K562 (cell line): ENCODE measurements around the gene VWA8. TPM values are rescaled to one million over a fixed set of nuclear protein-coding genes. Genes with fewer than 3 reads are reported as not detected.

Source experiments
- ATAC-seq: fragments of 200-7000 bp; cut with Tn5 transposase; 3 replicates; pipeline ENCODE4 v1.9.1; 2020; ENCODE audit warnings: moderate library complexity
- BruUV-seq: library from RNA; stranded (reverse); fragments of 400-500 nt; replicated peaks from 2 replicates; lab custom pipeline; 2021; lab: Mats Ljungman, UMichigan
- CTCF ChIA-PET: fragments of 300-600 bp; formaldehyde crosslinking; extraction: SDS; loops from one replicate; lab custom pipeline; 2021; ENCODE audit warnings: low intra/inter-chr PET ratio; lab: Yijun Ruan, JAX
- POLR2A ChIA-PET: fragments of 300-600, 350-650 bp; sonication (Branson Sonifier 250); formaldehyde crosslinking; extraction: SDS; loops from one replicate; lab custom pipeline; 2021; ENCODE audit warnings: antibody characterized with exemption, inconsistent platforms; lab: Yijun Ruan, JAX
- DNase-seq, 4 experiments: peaks; one replicate each; pipeline versions ENCODE4 v3.0.0 to v3.0.0-alpha.2; 2011 to 2018; ENCODE audit warnings: low spot score in 3 of 4, mixed read lengths in 3 of 4; ENCODE audit errors: extremely low read depth in 1 of 4
- FAIRE-seq: peaks from 2 replicates; lab custom pipeline; 2011; peaks lifted over from hg19 to GRCh38; lab: Jason Lieb, UNC
- H2AFZ ChIP-seq: 2 replicates; pipeline ENCODE4 v1.6.0; 2011; ENCODE audit warnings: low read depth, low read length, control low read depth, inconsistent platforms
- H3K27ac ChIP-seq: fragments of 200-600 bp; 3 replicates; pipeline ENCODE4 v1.8.0; 2011; ENCODE audit warnings: low read depth, mild to moderate bottlenecking, control low read depth, inconsistent platforms, low read length, moderate library complexity, mixed read lengths; ENCODE audit errors: extremely low read depth
- H3K27me3 ChIP-seq, 2 experiments: fragments of 300-600 bp in 1 of 2; 2 replicates in 1 of 2; 3 replicates in 1 of 2; pipeline versions ENCODE4 v1.6.0 to v1.8.0; 2011; ENCODE audit warnings: inconsistent platforms in 2 of 2, low read length in 2 of 2, mild to moderate bottlenecking in 1 of 2, mixed read lengths in 1 of 2, moderate library complexity in 1 of 2; ENCODE audit not compliant: control insufficient read depth in 2 of 2, insufficient read depth in 2 of 2
- H3K36me3 ChIP-seq: fragments of 300-600 bp; 3 replicates; pipeline ENCODE4 v1.8.0; 2011; ENCODE audit warnings: mild to moderate bottlenecking, low read length, inconsistent platforms; ENCODE audit not compliant: control insufficient read depth, insufficient read depth
- H3K4me1 ChIP-seq, 2 experiments: fragments of 200-600 bp in 1 of 2; replicated peaks in 1 of 2; 2 replicates in 1 of 2; 3 replicates in 1 of 2; pipeline versions ENCODE4 v1.5.1 to v1.8.0; 2011; ENCODE audit warnings: inconsistent platforms in 2 of 2, low read length in 2 of 2, mild to moderate bottlenecking in 1 of 2, mixed read lengths in 1 of 2, moderate library complexity in 1 of 2; ENCODE audit not compliant: control insufficient read depth in 2 of 2, insufficient read depth in 2 of 2
- H3K4me2 ChIP-seq: 2 replicates; pipeline ENCODE4 v1.6.1; 2011; ENCODE audit warnings: low read length, control low read depth, inconsistent platforms, mixed read lengths; ENCODE audit not compliant: insufficient read depth
- H3K4me3 ChIP-seq: fragments of 200-600 bp; sonication (generic), shearing (Covaris generic); 2 replicates; pipeline ENCODE4 v1.5.1; 2016; ENCODE audit warnings: control low read depth, inconsistent platforms
- H3K79me2 ChIP-seq: fragments of 200-600 bp; 3 replicates; pipeline ENCODE4 v1.8.0; 2011; ENCODE audit warnings: low read length, inconsistent platforms; ENCODE audit not compliant: control insufficient read depth, insufficient read depth
- H3K9ac ChIP-seq, 2 experiments: 2 replicates each; pipeline versions ENCODE4 v1.6.0 to v1.6.1; 2011; ENCODE audit warnings: low read depth in 2 of 2, low read length in 2 of 2, control low read depth in 1 of 2, inconsistent platforms in 1 of 2, mild to moderate bottlenecking in 1 of 2, mixed read lengths in 1 of 2; ENCODE audit not compliant: insufficient read depth in 1 of 2
- H3K9me1 ChIP-seq: one replicate; pipeline ENCODE4 v1.6.0; 2011; ENCODE audit warnings: inconsistent platforms, mild to moderate bottlenecking, low read length, moderate library complexity; ENCODE audit not compliant: control insufficient read depth, insufficient read depth
- H3K9me3 ChIP-seq: replicated peaks from 2 replicates; pipeline ENCODE4 v1.5.1; 2011; ENCODE audit warnings: low read depth, low read length, inconsistent platforms; ENCODE audit not compliant: control insufficient read depth, insufficient read depth
- H4K20me1 ChIP-seq: replicated peaks from 2 replicates; pipeline ENCODE4 v1.6.1; 2011; ENCODE audit warnings: low read length, inconsistent platforms, mixed read lengths; ENCODE audit not compliant: control insufficient read depth, insufficient read depth
- GTF2B ChIP-seq: IDR thresholded peaks from 2 replicates; pipeline ENCODE4 v1.6.1; 2011; ENCODE audit not compliant: insufficient read length; ENCODE audit errors: extremely low read depth
- NCOA1 ChIP-seq: fragments of 450-650 bp; IDR thresholded peaks from 2 replicates; pipeline ENCODE4 v1.6.1; 2016; ENCODE audit warnings: low read depth
- NCOR1 ChIP-seq: fragments of 450-650 bp; IDR thresholded peaks from 2 replicates; pipeline ENCODE4 v1.6.1; 2016; ENCODE audit warnings: mild to moderate bottlenecking, moderate library complexity
- REST ChIP-seq, 2 experiments: fragments of 450-650 bp; formaldehyde crosslinking in 1 of 2; IDR thresholded peaks; 2 replicates each; pipeline versions ENCODE4 v1.4.0 to v1.6.1; 2014 to 2020; ENCODE audit warnings: mild to moderate bottlenecking in 2 of 2, borderline replicate concordance in 1 of 2, low read depth in 1 of 2
- TAF9B ChIP-seq: fragments of 450-650 bp; IDR thresholded peaks from 2 replicates; pipeline ENCODE4 v1.6.1; 2018; ENCODE audit warnings: mild to moderate bottlenecking; ENCODE audit not compliant: partially characterized antibody
- WGBS: fragments of 100-300 bp; shearing (Covaris generic); methylation state at CpG from one replicate; pipeline ENCODE4 v1.1.6; 2016; ENCODE audit warnings: low coverage, mixed read lengths; ENCODE audit not compliant: insufficient coverage; ENCODE audit errors: missing lambda C conversion rate; 5-methylcytosine and 5-hydroxymethylcytosine counted together
- in situ Hi-C: fragments of 300-500 bp; cut with MboI; formaldehyde crosslinking; loops from 4 replicates; pipeline ENCODE4 v1.15.0; 2018; ENCODE audit warnings: inconsistent platforms, mixed read lengths
- intact Hi-C: fragments of 100-400 bp; cut with micrococcal nuclease; formaldehyde crosslinking; loops from 2 replicates; pipeline ENCODE4 v1.14.2; 2022
- polyA plus RNA-seq, 8 experiments: library from polyadenylated mRNA; depleted of rRNA in 4 of 8; stranded (reverse) in 5 of 8; unstranded in 3 of 8; fragments of >200 nt; fragmentation: Nextera tagmentation in 2 of 8; fragmentation: Illumina TruSeq in 1 of 8; extraction: Ambion mirVana in 2 of 8; extraction: Trizol in 1 of 8; gene quantifications; 2 replicates each; pipeline versions ENCODE4 v1.2.1 to v1.2.3, GENCODE V29; 2011 to 2014; ENCODE audit warnings: inconsistent platforms in 1 of 8, missing spikeins in 1 of 8
- total RNA-seq, 7 experiments: library from RNA; depleted of rRNA in 6 of 7; stranded (reverse); fragments of >200 nt in 6 of 7; fragmentation: Illumina TruSeq in 2 of 7; extraction: Trizol in 2 of 7; gene quantifications; 2 replicates each; pipeline versions ENCODE4 v1.2.1 to v1.2.3, GENCODE V29; 2011 to 2021; ENCODE audit warnings: low replicate concordance in 1 of 7

VWA8 gene
- total and polyA plus RNA-seq, 9 of the 15 experiments (the other 6 are each of a cell fraction or from before 2014, with no cell fraction given) = 2.1 to 18.5 (median 13.3) TPM

GRCh38 chr13:41641429-41641828, 319.5 kb downstream of the VWA8 start:
- POLR2A ChIA-PET = no interaction called here
- FAIRE-seq (no peak), DNase-seq (no peak), ATAC-seq (no peak)
- no TSS peak for BruUV-seq
- no peak overlapping the region for H2AFZ ChIP-seq
- H3K9me1 ChIP-seq = no peaks in the 10 kb centered on the region
- in situ Hi-C loops (no loop called here), intact Hi-C loops (no loop called here)
- TF ChIP-seq NCOR1 (no peak), NCOA1 (no peak), TAF9B (no peak), REST (IDR thresholded peaks at IDR 0.05; ENCODE audit: borderline replicate concordance) (no peak), REST (CRISPR knock-in tag; IDR thresholded peaks at IDR 0.05; ENCODE audit: low read depth) (no peak), GTF2B (no peak)
- no peaks in the 10 kb centered on the region for H3K27me3 ChIP-seq
- H3K9me3 ChIP-seq = no peaks in the 10 kb centered on the region
- 18% methylated on average over 1 of the region's 1 CpG for WGBS
- CTCF ChIA-PET = no interaction called here
- H3K4me1 ChIP-seq = no peaks in the 10 kb centered on the region
- H3K36me3 ChIP-seq = no peaks in the 10 kb centered on the region
- no peak overlapping the region for H3K4me2 ChIP-seq
- no peak overlapping the region for H3K4me3 ChIP-seq
- no peaks in the 10 kb centered on the region for H3K79me2 ChIP-seq
- no peaks in the 10 kb centered on the region for H4K20me1 ChIP-seq
- no peak overlapping the region for H3K27ac ChIP-seq
- H3K9ac ChIP-seq = no peak overlapping the region
